Smooth muscle cell (in vitro differentiated cells): Measurements from ENCODE around the gene ZNF581. TPM values are rescaled to one million over a fixed set of nuclear protein-coding genes. Genes with fewer than 3 reads are reported as not detected.

ENCODE experiments used
- DNase-seq: peaks from one replicate; lab custom pipeline; 2025; ENCODE audit not compliant: unreplicated experiment; lab: John Stamatoyannopoulos, UW
- H2AFZ ChIP-seq: fragments of 200-600 bp; sonication (generic); 2 replicates; pipeline ENCODE4 v1.6.0; 2016; ENCODE audit warnings: antibody characterized with exemption, low read depth, mild to moderate bottlenecking
- H3F3A ChIP-seq: fragments of 200-600 bp; sonication (generic); 2 replicates; pipeline ENCODE4 v1.6.0; 2017; ENCODE audit warnings: antibody characterized with exemption, low read depth
- H3K27ac ChIP-seq: fragments of 200-600 bp; sonication (generic); 2 replicates; pipeline ENCODE4 v1.5.1; 2016; ENCODE audit warnings: low read depth, mild to moderate bottlenecking
- H3K27me3 ChIP-seq: fragments of 200-600 bp; sonication (generic); 2 replicates; pipeline ENCODE4 v1.6.1; 2016; ENCODE audit warnings: low read depth, mild to moderate bottlenecking
- H3K36me3 ChIP-seq: fragments of 200-600 bp; sonication (generic); 2 replicates; pipeline ENCODE4 v1.5.1; 2016; ENCODE audit warnings: low read depth
- H3K4me1 ChIP-seq: fragments of 200-600 bp; sonication (generic); 2 replicates; pipeline ENCODE4 v1.5.1; 2016; ENCODE audit warnings: low read depth
- H3K4me2 ChIP-seq: fragments of 200-600 bp; sonication (generic); 2 replicates; pipeline ENCODE4 v1.6.0; 2016; ENCODE audit warnings: mild to moderate bottlenecking
- H3K4me3 ChIP-seq: fragments of 200-600 bp; sonication (generic); 2 replicates; pipeline ENCODE4 v1.5.1; 2016; ENCODE audit warnings: mild to moderate bottlenecking
- H3K79me2 ChIP-seq: fragments of 200-600 bp; sonication (generic); 2 replicates; pipeline ENCODE4 v1.6.0; 2016; ENCODE audit warnings: low read depth, mild to moderate bottlenecking
- H3K9ac ChIP-seq: fragments of 200-600 bp; sonication (generic); 2 replicates; pipeline ENCODE4 v1.6.0; 2016; ENCODE audit warnings: low read depth
- H3K9me3 ChIP-seq: fragments of 200-600 bp; sonication (generic); replicated peaks from 2 replicates; pipeline ENCODE4 v1.5.1; 2016; ENCODE audit warnings: low read depth
- H4K20me1 ChIP-seq: fragments of 200-600 bp; sonication (generic); 2 replicates; pipeline ENCODE4 v1.6.0; 2016; ENCODE audit warnings: low read depth
- WGBS: methylation state at CpG from one replicate; pipeline ENCODE4 v1.1.7; 2016; ENCODE audit warnings: low lambda C conversion rate; 5-methylcytosine and 5-hydroxymethylcytosine counted together
- polyA plus RNA-seq: library from polyadenylated mRNA; unstranded; fragments of >200 nt; fragmentation: Nextera tagmentation; extraction: Ambion mirVana; gene quantifications from 2 replicates; pipeline ENCODE4 v1.2.1, GENCODE V29; 2016
- total RNA-seq: library from RNA; depleted of rRNA; stranded (reverse); fragments of >200 nt; gene quantifications from 2 replicates; pipeline ENCODE4 v1.2.3, GENCODE V29; 2014
- TF ChIP-seq, protein P1 (sequence below): fragments of 200-600 bp; sonication (generic); IDR thresholded peaks from 2 replicates; pipeline ENCODE4 v1.5.1; 2017; ENCODE audit warnings: borderline replicate concordance, mild to moderate bottlenecking, antibody characterized with exemption; ENCODE audit not compliant: insufficient read depth, poor library complexity, severe bottlenecking

Gene ZNF581
- total and polyA plus RNA-seq, 2 experiments from 2014 or later = 10.0 to 21.4 TPM

DNA sequence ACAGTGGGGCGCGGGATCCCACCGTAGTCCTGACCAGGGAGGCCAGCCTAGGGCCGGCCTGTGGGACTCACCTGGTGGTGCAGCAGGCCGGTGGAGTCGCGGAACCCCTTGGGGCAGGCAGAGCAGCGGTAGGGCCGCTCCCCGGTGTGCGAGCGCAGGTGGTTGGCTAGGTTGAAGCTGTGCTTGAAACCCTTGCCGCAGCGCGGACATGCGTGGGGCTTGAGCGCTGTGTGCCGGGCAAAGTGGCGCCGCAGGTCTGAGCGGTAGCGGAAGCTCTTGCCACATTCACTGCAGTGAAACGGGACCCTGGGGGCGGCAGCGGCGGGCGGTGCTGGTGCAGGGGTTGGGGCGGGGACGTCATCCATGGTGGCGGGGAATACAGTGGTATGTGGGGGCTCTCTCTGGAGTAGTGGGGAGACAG is 45.9 kb upstream of the ZNF581 start:
- TF ChIP-seq, protein P1, sequence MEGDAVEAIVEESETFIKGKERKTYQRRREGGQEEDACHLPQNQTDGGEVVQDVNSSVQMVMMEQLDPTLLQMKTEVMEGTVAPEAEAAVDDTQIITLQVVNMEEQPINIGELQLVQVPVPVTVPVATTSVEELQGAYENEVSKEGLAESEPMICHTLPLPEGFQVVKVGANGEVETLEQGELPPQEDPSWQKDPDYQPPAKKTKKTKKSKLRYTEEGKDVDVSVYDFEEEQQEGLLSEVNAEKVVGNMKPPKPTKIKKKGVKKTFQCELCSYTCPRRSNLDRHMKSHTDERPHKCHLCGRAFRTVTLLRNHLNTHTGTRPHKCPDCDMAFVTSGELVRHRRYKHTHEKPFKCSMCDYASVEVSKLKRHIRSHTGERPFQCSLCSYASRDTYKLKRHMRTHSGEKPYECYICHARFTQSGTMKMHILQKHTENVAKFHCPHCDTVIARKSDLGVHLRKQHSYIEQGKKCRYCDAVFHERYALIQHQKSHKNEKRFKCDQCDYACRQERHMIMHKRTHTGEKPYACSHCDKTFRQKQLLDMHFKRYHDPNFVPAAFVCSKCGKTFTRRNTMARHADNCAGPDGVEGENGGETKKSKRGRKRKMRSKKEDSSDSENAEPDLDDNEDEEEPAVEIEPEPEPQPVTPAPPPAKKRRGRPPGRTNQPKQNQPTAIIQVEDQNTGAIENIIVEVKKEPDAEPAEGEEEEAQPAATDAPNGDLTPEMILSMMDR = no peak
- Histone ChIP-seq H3K9ac (no peak overlapping the region), H3K27me3 (no peaks in the 10 kb centered on the region), H3K4me1 (peaks cover 6% of the 10 kb centered on the region), H3K4me3 (no peak overlapping the region), H3K4me2 (no peak overlapping the region), H3K36me3 (no peaks in the 10 kb centered on the region), H3K79me2 (no peaks in the 10 kb centered on the region), H3K9me3 (no peaks in the 10 kb centered on the region), H2AFZ (no peak overlapping the region), H3F3A (peaks cover 9% of the 10 kb centered on the region), H3K27ac (no peak overlapping the region), H4K20me1 (no peaks in the 10 kb centered on the region)
- WGBS = 97% methylated on average over 23 of the region's 30 CpGs
- no peak for DNase-seq

DNA sequence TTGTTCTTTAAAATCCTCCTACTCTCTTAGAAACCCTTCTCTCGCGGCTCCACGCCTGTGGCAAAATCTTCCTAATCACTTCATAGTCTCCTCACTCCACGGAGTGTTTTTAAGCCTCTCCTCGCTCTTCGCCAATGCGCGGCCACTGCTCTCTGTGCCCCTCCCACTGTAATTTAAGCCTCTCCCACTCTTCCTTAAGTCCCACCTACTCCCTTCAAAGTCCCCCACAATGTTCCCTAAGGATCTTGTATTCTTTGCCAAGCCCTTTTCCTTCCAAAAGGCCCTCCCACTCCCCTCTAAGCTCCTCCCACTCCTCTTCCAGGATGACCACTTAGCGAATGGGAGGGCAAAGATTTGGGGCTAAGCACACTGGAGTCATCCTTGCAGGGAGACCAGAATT is 45.4 kb upstream of the ZNF581 start:
- 82% methylated on average over 9 of the region's 9 CpGs for WGBS
- DNase-seq = no peak
- peaks cover 9% of the 10 kb centered on the region for H3F3A ChIP-seq

GRCh38 chr19:55598719-55599467 is 44.6 kb upstream of the ZNF581 start:
- no peaks in the 10 kb centered on the region for H3K79me2 ChIP-seq
- peak overlapping the region; percentile 96 for H3K9ac ChIP-seq
- no peaks in the 10 kb centered on the region for H3K36me3 ChIP-seq
- peak overlapping the region; percentile 94 for H3K4me3 ChIP-seq
- H2AFZ ChIP-seq = peak overlapping the region; percentile 67
- peak overlapping the region; percentile 96 for H3K27ac ChIP-seq
- H3K4me2 ChIP-seq = peak overlapping the region; percentile 78
- no peaks in the 10 kb centered on the region for H4K20me1 ChIP-seq
- TF ChIP-seq, protein P1 = no peak
- WGBS = 11% methylated on average over 22 of the region's 26 CpGs
- peaks cover 6% of the 10 kb centered on the region for H3K4me1 ChIP-seq
- peak; percentile 91 for DNase-seq
- no peaks in the 10 kb centered on the region for H3K27me3 ChIP-seq
- H3K9me3 ChIP-seq = no peaks in the 10 kb centered on the region
- peaks cover 9% of the 10 kb centered on the region for H3F3A ChIP-seq

More for the DNA sequence above, 45.4 kb upstream of the ZNF581 start:
- H3K36me3 ChIP-seq = no peaks in the 10 kb centered on the region
- no peak overlapping the region for H3K9ac ChIP-seq
- H3K27ac ChIP-seq = no peak overlapping the region
- H3K4me1 ChIP-seq = peaks cover 6% of the 10 kb centered on the region
- H3K4me2 ChIP-seq = peak overlapping the region; percentile 78
- no peaks in the 10 kb centered on the region for H3K9me3 ChIP-seq
- H3K79me2 ChIP-seq = no peaks in the 10 kb centered on the region
- H2AFZ ChIP-seq = no peak overlapping the region
- no peak overlapping the region for H3K4me3 ChIP-seq
- H4K20me1 ChIP-seq = no peaks in the 10 kb centered on the region
- TF ChIP-seq, protein P1 = no peak
- H3K27me3 ChIP-seq = no peaks in the 10 kb centered on the region

- H4K20me1 ChIP-seq = no peaks in the 10 kb centered on the region
- no peaks in the 10 kb centered on the region for H3K9me3 ChIP-seq
- TF ChIP-seq, protein P1 = no peak
- H3F3A ChIP-seq = peaks cover 12% of the 10 kb centered on the region
- H3K79me2 ChIP-seq = no peaks in the 10 kb centered on the region
- peak within 1 kb of the TSS; percentile 96 for H3K9ac ChIP-seq
- peak within 1 kb of the TSS; percentile 94 for H3K4me3 ChIP-seq
- no peaks in the 10 kb centered on the region for H3K36me3 ChIP-seq
- H2AFZ ChIP-seq = peak within 1 kb of the TSS; percentile 67
- WGBS = under 1% methylated on average over 13 of the region's 23 CpGs
- H3K4me2 ChIP-seq = peak within 1 kb of the TSS; percentile 78
- H3K4me1 ChIP-seq = peaks cover 8% of the 10 kb centered on the region
- H3K27ac ChIP-seq = peak within 1 kb of the TSS; percentile 96
- H3K27me3 ChIP-seq = no peaks in the 10 kb centered on the region
- peak; percentile 94 for DNase-seq
Observed at GRCh38 chr19:55599468-55599841, 44.0 kb upstream of the ZNF581 start, which contains the start of gene FIZ1. TSS of gene FIZ1 (minus strand) at chr19:55599517. CDS start at chr19:55597865, 1,652 bp downstream.
